Putamen (tissue), 1 donor: ENCODE results near the gene CHRM1.
A peak's percentile ranks its signal among the peaks of the same experiment; 100 is the strongest.

Experiments
- DNase-seq: peaks from one replicate; pipeline ENCODE4 v3.0.0-alpha.2; 2016; ENCODE audit warnings: low spot score

CHRM1 gene

DNA sequence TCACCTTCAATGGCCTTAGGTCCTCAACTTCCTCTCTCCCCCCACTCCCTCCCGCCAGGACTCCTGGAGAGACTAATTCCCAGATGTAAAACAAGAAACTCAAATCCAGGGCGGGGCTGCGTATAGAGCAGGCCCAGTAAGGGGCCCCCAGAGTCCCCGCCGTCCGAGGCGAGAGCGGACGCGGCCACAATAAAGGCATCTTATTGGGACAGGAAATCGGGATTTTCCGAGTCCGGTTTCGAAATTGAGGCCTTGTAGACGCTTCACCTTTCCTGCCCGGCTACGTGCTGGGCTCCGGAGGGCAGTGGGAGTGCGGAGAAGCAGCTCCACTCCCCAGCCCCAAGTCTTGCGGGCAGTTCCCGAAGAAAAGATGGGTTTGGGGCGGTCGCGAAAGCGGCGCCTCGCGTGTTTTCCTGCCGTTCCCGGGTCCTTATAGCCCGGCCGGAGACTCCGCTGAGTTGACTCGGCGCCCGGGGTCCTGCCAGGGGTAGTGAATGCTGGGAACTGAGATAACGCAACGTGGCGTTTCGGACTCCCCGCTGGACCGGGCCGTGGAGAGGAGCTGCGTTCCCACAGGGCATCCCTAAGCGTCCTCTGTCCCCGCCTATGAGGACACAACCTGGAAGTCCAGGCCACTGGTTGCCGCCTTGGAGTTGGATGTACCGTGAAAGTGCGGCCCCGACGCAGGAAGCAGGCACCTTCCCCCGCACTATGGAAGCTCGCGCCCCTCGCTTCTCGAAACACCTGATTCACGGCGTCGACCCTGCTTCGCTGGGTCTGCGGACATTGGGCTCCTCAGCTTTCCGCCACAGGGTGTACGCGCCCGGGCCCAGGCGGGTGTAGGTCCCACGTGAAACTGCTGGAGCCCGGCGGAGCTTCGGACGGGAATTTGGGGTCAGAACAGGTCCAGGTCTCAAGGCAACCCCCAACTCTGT lies 4.8 kb upstream of the CHRM1 start:
- DNase-seq = no peak

DNA sequence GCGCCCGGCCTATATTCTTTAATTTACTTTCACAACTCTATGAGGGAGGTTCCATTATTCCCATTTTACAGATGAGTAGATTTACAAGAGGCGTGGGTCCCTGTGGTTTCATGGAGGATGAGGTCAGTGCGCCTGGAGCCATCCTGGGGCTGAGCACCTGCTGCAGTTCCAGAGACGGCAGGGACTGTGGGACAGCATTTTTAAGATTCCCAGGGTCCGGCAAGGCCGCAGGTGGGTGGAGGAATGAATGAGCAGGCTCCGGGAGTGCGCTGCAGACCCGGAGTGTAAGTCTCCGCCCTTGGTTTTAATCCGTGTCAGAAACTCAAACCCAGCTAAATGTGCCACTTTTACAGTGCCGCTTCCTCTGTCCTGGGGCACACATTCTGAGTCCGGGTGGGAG lies 4.1 kb upstream of the CHRM1 start:
- DNase-seq = no peak

DNA sequence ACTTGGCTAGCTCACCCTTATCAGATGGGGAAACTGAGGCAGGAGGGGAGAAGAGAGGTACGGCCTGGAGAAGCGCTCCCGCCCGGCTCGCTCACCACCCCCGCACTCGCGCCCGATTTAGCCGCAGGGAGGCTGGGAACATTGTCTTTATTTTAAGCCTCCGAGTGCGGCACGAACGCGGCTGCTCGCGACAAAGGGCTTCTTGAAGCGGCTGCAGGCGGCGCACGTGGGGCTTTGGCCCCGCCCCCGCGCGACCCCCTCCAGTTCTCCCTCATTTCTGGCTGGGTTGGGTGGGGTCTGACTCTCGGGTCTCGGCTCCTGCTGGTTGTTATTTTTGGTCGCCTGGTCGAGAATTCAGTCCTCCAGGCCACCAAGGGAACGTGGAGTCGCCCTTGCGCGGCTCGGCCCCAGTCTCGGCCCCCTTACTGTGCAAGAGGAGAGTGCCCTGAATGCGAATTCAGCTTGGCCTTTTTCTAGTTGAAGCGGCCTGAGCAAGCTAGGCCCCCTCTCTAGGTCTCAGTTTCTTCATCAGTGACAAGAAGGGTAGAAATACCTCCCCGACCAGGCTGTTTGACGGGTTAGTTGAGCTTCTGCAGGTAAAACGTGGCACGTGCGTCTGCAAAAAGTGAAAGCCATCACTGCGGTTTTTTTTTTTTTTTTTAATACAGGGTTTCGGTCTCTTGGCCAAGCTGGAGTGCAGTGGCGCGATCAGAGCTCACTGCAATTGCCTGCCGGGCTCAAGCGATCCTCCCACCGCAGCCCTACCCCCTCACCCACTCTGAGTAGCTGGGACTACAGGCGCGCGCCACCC lies 2.6 kb upstream of the CHRM1 start:
- peak; percentile 63 for DNase-seq

DNA sequence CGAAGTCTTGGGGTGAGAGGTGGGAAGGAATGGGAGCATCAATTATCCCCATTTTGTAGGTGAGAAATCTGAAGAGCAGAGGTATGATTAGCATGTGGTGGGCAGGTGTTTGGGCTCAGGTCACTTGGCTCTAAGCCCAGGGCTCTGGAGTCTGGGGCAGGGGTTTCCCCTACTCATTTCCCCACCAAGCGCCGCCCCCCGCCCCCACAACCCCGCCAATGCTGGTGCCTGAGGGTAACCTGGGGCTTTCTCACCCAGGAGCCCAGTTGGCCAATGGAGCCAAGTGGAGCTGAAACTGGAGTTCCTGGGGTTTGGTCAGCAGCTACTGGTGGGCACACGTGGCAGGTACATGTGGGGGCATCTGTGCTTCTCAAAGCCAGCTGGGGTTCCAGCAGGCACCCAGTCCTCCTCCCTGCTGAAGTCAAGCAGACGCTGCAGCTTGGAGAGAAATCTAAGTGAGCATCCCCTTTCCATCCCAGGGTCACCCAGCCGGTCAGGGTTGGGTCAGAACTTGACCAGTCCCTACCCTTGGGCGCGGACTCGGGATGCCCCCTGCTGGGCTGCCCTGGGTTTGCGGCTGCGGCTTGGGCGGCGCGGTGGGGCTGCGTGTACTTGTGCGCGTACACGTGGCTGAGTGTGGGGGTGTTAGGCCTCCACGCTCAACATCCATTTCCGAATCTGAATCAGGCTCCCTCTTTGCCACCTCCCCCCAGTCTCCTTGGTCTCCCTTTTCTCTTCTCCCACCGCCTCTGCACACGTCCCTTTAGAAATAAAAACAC lies 1.7 kb upstream of the CHRM1 start:
- peak; percentile 66 for DNase-seq

DNA sequence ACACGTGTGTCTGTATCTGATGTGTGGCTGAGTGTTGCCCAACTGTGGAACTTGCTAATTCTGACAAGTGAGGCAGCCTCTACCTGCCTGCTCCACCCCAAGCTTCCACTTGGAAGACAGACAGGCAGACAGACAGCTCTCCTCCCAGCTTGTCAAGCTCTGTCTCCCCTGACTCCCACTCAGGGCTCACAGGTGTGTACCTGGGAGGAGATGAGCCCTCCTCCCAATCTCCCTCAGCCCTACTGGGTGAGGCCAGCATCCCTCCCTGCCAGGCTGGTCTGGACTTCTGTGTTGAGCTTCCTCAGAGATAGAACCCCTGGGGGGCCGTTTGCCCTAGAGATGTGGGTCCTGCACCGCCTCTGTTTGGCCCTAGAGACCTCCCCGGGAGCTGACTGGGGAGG lies 1.0 kb upstream of the CHRM1 start:
- peak; percentile 80 for DNase-seq

DNA sequence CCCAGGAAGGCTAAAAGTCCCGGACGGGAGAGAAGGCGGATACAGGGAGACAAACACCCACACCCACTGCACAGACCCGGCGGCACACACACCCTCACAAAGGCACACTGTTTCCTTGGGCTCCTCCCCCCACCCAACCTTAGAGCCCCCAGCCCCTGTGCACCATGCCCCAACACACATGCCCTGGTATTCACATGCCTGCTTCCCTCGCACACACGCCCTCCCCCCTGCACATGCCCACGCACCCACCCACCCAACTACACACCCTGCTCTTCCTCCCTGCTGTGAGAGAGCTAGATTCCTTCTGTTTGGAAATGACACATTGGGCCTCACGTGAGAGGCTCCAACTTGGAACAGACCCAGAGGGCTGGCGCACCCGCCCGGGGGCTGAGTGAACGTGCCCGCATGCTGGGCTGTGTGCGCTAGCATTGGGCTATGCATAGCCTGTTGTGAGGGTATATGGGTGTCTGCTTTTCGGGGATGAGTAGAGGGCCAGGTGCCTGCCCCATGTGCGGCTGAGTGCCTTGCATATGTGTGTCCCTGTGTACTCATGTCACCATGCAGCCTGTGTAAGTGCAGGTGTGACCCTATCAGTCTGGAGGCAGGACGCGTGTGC lies 518 bp upstream of the CHRM1 start:
- DNase-seq = peak; percentile 52

DNA sequence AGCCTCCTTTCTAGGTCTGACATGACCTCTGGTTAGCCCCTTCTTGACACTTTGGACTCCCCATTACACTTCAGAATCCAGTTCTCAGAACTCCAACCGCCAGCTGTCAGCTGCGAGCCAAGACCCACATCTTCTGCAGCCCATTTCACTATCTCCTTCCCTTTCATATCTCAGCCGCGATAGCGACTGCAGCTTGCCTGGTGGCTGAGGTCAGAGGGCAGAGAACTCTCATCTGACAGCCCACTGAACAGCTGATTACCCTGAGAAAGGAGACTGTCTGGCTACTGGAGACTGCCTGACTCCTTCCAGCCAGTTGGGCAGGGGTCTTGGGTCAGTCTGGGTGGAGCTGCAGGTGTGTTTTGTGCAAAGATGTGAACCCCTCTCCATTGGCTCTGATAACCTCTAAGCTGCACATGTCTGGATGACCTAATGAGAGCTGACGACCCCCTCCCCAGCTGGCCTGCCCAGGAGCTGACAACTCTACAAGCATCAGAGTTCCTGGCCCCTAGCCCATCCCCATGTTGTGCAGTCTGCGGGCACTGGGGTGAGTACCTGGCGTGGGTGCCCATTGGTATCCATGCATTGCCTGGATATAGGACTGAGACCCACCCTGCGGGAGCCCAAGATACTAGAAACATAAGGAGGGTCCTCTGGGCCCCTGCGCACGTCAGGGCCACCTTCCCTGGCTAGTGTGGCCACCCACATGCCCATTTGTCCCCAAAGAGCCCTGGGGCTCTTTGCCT lies 1.1 kb downstream of the CHRM1 start:
- DNase-seq = no peak

DNA sequence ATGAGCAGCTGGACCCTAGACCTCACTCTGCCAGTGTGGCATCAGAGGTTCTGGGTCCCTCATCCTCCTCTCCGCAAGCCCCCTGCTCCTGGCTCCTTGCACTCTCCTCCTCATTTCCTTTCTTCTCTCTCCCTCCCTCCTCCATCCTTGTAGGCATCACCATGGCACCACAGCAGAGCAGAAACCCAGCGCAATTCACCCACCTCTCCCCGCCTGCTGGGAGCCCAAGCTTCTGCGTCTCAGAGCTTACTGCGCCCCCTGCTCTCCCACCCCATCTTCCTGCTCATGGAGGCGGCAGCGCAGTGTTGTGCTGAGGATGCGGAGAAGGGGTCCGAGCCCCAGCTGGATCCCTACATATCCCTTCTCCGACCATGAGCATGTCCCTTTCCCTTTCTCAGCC lies 1.7 kb downstream of the CHRM1 start:
- peak; percentile 48 for DNase-seq

DNA sequence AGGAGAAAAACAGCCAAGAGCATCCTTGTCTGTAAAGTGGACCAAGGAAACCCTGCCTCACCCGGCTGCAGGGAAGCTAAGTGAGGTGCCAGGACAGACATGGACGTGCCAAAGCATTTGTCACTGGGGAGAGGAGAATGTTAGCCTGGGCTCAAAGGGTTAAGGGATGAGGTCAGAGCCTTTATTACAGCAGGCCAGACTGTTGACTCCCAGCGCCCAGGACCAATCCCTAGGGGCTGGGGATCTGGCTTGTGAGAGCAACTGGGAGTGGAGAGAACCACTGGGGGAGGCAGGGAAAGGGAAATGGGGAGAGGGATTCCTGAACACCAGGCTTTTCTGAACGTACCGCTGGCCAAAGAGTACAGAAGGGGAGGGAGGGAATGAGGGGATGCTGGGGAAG lies 2.6 kb downstream of the CHRM1 start:
- no peak for DNase-seq

DNA sequence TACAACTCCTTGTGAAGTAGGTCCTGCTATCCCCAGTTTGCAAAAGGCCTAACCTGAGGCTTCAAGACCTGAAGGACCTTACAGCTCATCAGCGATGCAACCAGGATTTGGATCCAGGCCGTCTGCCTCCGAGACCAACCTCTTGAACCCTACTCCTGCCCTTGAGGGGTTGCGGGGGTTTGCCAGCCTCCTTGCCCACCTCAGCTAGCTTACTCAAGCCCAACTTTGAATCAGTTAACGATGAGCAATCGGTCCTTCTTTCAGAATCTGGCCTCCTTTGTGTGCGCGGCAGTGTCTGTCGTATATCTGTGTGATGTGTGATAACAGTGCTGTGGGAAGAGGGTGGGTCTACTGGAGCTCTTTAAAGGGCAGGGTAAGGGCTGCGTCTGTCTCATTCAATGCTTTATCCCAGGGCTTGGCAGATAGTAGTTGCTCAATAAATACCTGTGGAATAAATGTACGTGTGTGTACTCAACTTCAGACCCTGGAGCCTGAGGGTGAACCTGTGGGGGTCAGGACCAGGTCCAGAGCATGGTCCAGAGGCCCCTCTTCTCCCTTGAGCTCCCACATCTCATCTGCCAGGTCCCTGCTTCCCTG lies 3.2 kb downstream of the CHRM1 start:
- DNase-seq = no peak

DNA sequence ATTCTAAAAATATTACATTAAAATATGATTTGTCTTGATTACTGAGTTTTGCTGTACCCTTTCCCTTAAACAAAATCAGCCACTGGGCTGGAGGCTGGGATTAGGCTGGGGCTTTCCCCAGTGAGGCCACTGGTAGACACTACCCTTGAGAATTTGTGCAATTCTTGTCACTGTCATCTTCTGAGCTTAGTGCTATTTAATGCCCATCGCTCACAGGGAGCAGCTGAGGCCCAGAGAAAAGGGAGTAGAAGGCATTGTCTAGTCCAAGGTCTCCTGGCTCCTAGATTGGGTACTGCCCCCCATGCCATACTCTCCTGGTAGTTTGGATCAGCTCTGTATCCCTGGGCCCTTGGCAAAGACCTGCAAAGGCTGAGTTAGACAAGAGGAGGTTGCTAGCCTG lies 6.7 kb downstream of the CHRM1 start:
- DNase-seq = no peak

DNA sequence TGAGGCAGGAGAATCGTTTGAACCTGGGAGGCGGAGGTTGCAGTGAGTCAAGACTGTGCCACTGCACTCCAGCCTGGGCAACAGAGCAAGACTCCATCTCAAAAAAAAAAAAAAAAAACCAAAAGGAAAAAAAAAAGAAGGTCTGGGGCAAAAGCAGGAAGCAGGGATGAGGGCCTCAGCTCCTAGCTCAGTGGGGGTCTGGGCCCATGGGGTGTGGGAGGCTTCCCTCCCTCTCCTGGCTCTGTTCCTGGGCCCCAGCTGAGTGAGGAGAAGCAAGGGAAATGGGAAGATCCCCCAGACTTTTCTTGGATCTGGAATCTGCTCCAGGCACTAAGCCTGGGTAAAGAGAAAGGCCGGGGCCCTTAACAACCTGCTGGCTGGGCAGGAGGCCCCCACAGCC lies 8.9 kb downstream of the CHRM1 start:
- no peak for DNase-seq

DNA sequence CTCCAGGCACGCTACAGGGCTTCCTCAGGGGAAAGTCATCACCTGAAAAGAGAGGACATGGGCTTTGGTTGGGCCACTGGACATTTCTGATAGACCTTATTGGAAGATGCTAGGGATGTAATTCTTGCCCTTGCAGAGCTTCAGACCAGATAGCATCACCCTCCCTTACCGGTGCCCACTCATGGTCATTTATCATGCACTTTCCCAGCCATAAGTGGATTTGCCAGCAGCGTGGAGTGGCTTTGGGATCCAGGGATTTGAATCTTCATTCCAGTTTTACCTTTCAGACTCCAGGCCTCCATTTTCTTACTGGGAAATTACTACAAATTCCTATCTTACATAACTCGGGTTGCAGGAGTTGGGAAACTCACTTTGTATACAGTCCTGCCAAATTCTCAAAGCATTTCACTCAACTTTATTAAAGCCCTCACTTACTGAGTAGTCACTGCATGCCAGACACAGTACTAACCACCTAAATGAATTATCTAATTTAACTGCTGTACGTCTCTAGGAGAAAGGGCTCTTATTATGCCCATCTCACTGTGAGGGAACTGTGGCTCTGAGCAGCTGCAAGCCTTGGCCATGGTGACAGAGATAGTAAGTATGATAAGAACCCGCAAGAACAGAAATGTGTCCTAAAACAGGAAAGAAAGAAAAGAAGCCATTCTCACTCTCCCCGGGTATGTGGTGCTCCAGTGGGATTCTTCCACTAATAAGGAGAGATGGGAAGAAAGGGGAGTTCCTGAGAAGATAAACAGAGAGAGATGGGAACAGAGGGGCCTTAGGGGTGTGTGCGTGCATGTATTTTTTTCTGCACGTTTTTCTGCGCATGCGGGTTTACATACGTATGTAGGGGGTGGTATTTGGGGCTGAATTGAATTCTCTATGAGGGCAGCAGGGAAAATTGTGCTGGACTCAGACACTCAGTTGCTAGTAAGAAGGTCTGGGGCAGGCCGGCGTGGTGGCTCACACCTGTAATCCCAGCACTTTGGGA lies 9.7 kb downstream of the CHRM1 start:
- DNase-seq = no peak

DNA sequence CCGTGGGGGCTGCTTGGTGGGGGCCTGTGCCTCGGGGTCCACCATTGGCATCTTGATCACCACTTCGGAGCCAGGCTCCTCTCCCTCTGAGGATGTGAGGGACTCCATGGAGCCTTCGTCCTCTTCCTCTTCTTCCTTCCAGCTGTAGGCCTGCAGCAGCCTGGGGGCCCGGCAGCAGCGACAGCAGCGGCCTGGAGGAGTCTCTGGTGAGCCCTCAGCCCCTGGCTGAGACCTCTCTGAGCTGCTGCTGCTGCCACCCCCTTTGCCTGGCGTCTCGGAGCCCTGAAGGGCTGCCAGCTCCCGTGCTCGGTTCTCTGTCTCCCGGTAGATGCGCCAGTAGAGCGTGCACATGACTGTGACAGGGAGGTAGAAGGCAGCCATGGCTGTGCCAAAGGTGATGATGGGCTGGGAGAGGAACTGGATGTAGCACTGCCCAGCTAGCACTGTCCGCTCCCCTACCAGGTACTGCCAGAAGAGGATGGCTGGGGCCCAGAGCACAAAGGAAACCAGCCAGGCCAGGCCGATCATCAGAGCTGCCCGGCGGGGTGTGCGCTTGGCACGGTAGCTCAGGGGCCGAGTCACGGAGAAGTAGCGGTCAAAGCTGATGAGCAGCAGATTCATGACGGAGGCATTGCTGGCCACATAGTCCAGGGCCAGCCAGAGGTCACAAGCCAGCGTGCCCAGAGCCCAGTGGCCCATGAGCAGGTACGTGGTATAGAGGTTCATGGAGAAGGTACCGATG lies 10.9 kb downstream of the CHRM1 start:
- DNase-seq = no peak

DNA sequence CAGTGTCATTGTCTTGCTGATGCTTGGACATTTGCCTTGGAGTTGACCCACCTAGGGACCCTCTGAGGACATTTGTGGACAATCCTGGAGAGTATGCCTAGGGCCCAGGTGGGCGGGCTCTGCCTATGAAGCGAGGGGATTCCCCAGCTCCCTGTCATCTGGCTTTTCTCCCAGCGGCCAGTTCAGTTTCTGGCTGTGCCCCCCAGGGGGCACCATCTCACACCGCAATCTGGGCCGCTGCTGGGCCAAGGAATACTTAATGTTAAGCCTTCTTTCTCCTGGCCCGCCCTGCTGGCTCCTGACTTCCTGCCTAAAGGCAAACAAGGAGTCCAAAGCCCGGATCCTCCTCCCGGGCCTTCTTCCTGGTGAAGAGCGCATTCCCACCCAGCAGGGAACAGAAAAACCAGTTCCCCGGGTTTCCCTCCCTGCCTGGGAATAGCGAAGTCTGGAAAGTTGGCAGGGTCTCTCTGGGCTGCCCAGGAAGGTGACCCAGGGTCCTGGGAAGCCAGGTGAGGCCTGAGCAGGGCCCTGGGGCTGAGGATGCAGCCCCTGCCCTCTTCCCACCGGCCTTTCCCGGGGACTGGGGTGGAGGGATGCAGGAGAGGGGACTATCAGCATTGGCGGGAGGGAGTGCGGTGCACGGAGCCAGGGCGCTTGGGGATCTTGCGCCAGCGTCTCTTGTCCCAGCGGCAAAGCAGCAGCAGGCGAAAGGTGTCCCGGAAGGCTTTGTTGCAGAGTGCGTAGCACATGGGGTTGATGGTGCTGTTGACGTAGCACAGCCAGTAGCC lies 11.9 kb downstream of the CHRM1 start:
- DNase-seq = no peak

DNA sequence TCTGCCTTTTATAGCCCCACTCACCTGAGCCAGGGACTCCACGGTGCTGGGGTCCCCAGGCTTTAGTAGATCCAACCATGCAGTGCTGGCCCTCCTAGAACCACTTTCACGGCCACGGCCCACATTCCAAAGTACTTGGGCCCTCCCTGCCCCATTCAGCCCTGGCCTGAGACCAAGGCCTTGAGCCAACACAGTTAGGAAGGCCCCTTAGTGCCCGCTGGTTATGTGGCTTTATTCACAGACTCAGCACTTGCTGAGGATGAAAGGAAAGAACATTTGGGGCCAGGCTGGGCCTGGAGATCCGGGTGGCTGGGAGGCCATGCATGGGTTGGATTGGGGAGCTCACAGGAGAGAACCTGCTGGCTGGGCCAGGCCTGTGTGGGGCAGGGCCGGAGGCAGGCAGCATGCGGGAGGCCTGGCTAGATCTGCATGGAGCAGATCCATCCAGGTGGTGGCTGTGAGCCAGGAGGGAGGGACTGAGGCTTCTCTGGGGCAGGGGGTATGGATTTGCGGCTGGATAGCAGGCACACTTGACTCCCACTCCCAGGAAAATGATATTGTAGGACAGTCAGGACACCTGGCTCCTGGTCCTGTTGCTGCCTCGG lies 12.6 kb downstream of the CHRM1 start:
- no peak for DNase-seq

DNA sequence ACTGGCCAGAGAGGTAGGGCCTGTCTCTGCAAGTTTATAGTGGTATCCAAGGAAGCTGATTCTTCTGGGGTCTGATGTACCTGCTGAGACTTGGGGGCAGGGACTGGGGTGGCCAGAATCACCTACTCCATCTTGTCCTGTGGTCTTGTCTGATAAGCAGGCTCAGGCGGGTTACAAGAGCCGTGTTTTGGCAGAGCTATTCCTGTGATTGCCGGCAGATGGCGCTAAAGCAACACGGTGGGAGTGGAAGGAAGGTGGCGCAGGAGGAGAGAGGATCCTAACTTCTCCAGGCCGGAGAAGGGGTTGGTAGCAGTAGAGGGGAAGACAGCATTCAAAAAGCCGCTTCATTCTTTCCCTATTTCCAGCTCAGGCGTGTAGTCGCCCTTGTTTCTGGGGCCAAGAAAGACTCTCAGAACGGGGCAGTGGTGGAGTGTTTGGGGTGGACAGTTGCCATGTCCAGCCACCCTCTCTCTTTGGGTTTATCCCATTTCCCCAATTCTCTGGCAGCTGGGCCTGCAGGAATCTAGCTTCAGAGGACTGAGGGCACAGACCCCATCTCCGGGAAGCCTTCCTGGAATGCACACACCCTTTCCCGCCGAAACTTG lies 15.1 kb downstream of the CHRM1 start:
- peak; percentile 82 for DNase-seq
